ENCODE measurements around the gene KPNA3.

GRCh38 chr13:49693191-49693733, 99.2 kb downstream of the KPNA3 start:
- TF ChIP-seq CTCF (conservative IDR thresholded peaks at IDR 0.05; ENCODE audit: low read depth, low read length) (no peak), EZH2 (IDR thresholded peaks at IDR 0.05; ENCODE audit: borderline replicate concordance, low read depth, low read length, poor library complexity, severe bottlenecking) (no peak)
